OCI-LY3 (cell line): Measurements from ENCODE around the gene RIPK3.

ENCODE experiments used
- EZH2phosphoT487 ChIP-seq: fragments of 200-600 bp; shearing (Covaris generic); IDR thresholded peaks from 2 replicates; pipeline ENCODE4 v1.6.1; 2018; ENCODE audit warnings: antibody characterized with exemption, mixed run types, low read depth
- TF ChIP-seq, protein P1 (sequence below): fragments of 200-600, 300-600 bp; sonication (generic); IDR thresholded peaks from 2 replicates; pipeline ENCODE4 v1.5.1; 2014; ENCODE audit warnings: antibody characterized with exemption, low read length, low read depth

DNA sequence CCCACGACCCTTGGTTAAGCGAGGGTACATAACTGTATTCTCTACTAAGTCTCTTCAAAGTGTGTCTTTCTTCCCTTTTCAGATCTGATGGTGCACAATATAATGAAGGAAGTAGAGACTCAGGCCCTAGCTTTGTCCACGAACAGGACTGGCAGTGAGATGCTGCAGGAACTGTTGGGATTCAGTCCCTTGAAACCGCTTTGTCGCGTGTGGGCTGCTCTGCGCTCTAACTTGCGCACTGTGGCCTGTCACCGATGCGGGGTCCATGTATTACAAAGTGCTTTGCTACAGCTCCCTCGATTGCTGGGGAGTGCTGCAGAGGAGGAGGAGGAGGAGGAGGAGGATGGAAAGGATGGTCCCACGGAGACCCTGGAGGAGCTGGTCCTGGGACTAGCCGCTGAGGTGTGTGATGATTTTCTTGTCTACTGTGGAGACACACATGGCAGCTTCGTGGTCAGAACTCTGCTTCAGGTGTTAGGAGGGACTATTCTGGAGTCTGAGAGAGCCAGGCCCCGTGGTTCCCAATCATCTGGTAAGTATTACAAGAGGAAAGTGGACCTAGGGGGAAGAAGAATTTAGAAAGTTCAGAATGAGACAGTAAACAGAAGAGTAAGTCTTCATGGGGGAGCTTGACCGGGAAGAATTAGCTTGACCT, 39.3 kb downstream of the RIPK3 start:
- TF ChIP-seq, protein P1, sequence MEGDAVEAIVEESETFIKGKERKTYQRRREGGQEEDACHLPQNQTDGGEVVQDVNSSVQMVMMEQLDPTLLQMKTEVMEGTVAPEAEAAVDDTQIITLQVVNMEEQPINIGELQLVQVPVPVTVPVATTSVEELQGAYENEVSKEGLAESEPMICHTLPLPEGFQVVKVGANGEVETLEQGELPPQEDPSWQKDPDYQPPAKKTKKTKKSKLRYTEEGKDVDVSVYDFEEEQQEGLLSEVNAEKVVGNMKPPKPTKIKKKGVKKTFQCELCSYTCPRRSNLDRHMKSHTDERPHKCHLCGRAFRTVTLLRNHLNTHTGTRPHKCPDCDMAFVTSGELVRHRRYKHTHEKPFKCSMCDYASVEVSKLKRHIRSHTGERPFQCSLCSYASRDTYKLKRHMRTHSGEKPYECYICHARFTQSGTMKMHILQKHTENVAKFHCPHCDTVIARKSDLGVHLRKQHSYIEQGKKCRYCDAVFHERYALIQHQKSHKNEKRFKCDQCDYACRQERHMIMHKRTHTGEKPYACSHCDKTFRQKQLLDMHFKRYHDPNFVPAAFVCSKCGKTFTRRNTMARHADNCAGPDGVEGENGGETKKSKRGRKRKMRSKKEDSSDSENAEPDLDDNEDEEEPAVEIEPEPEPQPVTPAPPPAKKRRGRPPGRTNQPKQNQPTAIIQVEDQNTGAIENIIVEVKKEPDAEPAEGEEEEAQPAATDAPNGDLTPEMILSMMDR = no peak
- TF ChIP-seq EZH2phosphoT487 = no peak
